ENCODE data around the gene SLC2A11.
"Not testable (repeated sequence)": the region's sequence is repeated elsewhere in the genome, so short reads cannot be mapped to it uniquely, and the experiment has no call there.

DNA sequence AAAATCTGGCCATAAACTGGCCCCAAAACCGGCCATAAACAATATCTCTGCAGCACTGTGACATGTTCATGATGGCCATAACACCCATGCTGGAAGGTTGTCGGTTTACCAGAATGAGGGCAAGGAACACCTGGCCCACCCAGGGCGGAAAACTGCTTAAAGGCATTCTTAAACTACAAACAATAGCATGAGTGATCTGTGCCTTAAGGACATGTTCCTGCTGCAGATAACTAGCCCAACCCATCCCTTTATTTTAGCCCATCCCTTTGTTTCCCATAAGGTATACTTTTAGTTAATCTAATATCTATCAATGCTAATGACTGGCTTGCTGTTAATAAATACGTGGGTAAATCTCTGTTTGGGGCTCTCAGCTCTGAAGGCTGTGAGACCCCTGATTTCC is 42.6 kb downstream of the SLC2A11 start:
- TF ChIP-seq EZH2phosphoT487 (IDR thresholded peaks at IDR 0.05; ENCODE audit: borderline replicate concordance, low read depth, low read length), result not testable (repeated sequence)
- TF ChIP-seq, protein P1, sequence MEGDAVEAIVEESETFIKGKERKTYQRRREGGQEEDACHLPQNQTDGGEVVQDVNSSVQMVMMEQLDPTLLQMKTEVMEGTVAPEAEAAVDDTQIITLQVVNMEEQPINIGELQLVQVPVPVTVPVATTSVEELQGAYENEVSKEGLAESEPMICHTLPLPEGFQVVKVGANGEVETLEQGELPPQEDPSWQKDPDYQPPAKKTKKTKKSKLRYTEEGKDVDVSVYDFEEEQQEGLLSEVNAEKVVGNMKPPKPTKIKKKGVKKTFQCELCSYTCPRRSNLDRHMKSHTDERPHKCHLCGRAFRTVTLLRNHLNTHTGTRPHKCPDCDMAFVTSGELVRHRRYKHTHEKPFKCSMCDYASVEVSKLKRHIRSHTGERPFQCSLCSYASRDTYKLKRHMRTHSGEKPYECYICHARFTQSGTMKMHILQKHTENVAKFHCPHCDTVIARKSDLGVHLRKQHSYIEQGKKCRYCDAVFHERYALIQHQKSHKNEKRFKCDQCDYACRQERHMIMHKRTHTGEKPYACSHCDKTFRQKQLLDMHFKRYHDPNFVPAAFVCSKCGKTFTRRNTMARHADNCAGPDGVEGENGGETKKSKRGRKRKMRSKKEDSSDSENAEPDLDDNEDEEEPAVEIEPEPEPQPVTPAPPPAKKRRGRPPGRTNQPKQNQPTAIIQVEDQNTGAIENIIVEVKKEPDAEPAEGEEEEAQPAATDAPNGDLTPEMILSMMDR (conservative IDR thresholded peaks at IDR 0.05; ENCODE audit: low read length), result not testable (repeated sequence)

Data from OCI-LY7 (cell line).